Fibroblast of the aortic adventitia (primary cell): ENCODE measurements around the gene TULP1. TPM values are rescaled to one million over a fixed set of nuclear protein-coding genes. Genes with fewer than 3 reads are reported as not detected.
A peak's percentile ranks its signal among the peaks of the same experiment; 100 is the strongest.

Experiments used
- DNase-seq: peaks from one replicate; pipeline ENCODE4 v3.0.0-alpha.2; 2010; ENCODE audit warnings: low read depth
- H3K4me3 ChIP-seq: 2 replicates; pipeline ENCODE4 v1.5.1; 2011; ENCODE audit warnings: low read depth, mild to moderate bottlenecking, control low read depth, low read length, moderate library complexity
- total RNA-seq: library from RNA; depleted of rRNA; stranded (reverse); fragments of >200 nt; gene quantifications from 2 replicates; pipeline ENCODE4 v1.2.3, GENCODE V29; 2012; ENCODE audit warnings: low replicate concordance
- TF ChIP-seq, protein P1 (sequence below): IDR thresholded peaks from 2 replicates; pipeline ENCODE4 v1.5.1; 2011; ENCODE audit warnings: mild to moderate bottlenecking, low read length, control low read depth, inconsistent platforms; ENCODE audit not compliant: insufficient read depth

The TULP1 gene
- total RNA-seq, 1 donor = not detected

DNA sequence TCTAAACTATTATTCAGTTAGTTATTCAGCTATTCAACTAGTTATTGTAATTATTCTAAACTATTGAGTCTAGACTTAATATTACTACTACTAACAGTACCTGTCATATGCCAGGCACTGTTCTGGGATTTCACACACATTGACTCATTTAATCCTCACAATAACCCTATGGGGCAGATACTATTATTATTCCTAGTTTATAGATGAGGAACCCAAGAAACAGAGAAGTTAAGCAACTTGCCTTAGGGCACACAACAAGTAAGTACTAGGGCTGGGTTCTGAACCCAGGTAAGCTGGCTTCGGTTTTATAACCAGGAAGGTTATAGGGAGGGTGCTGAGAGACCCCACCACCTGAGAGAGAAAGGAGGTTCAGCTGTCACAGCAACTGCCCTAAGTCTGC lies 23.6 kb downstream of the TULP1 start:
- no peak for DNase-seq
- no peak overlapping the region for H3K4me3 ChIP-seq
- TF ChIP-seq, protein P1, sequence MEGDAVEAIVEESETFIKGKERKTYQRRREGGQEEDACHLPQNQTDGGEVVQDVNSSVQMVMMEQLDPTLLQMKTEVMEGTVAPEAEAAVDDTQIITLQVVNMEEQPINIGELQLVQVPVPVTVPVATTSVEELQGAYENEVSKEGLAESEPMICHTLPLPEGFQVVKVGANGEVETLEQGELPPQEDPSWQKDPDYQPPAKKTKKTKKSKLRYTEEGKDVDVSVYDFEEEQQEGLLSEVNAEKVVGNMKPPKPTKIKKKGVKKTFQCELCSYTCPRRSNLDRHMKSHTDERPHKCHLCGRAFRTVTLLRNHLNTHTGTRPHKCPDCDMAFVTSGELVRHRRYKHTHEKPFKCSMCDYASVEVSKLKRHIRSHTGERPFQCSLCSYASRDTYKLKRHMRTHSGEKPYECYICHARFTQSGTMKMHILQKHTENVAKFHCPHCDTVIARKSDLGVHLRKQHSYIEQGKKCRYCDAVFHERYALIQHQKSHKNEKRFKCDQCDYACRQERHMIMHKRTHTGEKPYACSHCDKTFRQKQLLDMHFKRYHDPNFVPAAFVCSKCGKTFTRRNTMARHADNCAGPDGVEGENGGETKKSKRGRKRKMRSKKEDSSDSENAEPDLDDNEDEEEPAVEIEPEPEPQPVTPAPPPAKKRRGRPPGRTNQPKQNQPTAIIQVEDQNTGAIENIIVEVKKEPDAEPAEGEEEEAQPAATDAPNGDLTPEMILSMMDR = no peak

DNA sequence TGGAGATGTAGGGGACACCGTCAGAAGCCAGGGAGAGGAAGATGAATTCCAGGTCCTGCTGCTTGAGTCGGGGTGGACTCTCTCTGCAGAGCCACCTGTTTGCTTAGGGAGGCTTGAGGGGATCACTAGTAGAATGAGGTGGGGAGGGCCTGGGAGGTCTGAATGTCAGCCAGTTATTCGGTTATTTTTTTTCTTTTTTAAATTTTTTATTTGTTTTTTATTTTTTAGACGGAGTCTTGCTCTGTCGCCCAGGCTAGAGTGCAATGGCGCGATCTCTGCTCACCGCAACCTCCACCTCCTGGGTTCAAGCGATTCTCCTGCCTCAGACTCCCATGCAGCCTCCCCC lies 24.2 kb downstream of the TULP1 start:
- TF ChIP-seq, protein P1 = no peak
- DNase-seq = no peak
- H3K4me3 ChIP-seq = no peak overlapping the region

DNA sequence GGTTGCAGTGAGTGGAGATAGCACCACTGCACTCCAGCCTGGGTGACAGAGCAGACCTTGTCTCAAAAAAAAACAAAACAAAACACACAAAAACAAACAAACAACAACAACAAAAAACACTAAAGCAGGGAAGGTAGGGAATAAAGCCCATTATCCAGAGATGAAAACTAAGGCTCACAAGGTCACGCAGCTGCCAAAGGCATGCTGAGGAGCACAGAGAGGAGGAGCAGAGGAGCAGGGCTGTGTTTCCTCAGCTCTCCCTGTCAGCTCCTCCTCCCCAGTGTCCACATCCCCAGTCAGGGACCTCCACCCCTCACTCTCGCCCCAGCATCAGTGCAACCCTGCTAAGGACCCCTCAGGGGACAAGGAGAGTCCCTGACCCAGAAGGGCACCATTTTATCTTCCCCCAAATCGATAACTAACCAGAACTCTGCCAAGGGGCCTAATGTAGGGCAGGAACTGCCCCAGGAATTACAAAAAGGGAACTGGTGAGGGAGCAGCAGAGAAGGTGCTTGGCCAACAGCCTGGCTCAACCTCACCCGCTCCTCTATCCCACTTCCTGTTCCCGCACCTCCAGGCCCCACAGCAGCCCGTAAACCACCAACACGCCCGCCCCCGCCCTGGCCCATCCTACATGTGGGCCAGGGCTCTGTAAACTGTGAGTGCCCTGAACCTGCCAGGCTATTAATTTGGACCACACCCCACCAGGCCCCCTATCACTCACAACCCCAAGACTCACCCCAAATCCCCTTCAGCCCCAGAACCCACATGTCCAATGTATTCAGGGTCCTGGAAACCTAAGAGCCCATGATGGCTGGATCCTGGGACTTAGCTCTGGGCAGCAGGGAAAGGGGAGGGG lies 24.8 kb downstream of the TULP1 start:
- peak; percentile 21 for DNase-seq
- TF ChIP-seq, protein P1 = no peak

DNA sequence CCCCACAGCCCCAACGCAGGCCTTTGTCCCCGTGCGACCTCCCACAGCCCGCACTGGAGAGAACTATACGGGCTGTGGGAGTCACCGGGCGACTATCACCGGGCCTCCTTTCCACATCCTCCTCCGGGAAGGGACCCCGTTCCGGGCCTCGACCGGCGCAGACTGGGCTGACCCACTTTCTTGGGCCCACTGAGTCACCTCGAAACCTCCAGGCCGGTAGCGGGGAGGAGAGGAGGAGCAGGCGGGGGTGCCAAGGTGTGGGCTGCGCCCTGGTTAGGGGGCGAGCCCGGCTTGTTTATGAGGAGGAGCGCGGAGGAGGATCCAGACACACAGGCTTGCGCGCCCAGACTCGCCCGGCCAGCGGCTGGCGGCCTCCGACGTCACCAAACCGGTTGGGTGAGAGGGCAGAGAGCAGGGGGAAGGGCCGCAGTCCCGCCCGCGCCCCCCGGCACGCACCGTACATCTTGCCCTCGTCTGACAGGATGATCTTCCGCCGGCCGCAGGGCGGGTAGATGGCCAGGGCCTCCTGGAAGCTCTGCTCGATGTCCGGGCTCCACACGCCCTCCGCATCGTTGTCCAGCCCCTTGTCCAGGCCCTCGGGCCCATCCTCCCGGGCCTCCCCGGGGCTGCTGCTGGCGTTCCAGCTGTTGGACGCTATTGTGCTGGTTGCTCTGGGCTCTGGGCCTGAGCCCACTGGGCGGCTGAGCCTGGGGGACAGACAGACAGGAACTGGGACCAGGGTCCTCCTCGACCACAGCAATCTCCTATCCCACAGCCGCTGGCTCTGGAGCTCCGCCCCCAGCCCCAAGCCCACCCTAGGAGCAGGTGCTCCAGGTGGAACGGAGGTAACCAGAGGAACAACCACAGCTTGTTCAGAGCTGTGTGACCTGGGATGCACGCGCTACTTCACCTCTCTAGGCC lies 26.4 kb downstream of the TULP1 start:
- TF ChIP-seq, protein P1 = no peak
- peak; percentile 29 for DNase-seq
- peak overlapping the region; percentile 13 for H3K4me3 ChIP-seq

More for the DNA sequence above, 24.8 kb downstream of the TULP1 start:
- H3K4me3 ChIP-seq = no peak overlapping the region

DNA sequence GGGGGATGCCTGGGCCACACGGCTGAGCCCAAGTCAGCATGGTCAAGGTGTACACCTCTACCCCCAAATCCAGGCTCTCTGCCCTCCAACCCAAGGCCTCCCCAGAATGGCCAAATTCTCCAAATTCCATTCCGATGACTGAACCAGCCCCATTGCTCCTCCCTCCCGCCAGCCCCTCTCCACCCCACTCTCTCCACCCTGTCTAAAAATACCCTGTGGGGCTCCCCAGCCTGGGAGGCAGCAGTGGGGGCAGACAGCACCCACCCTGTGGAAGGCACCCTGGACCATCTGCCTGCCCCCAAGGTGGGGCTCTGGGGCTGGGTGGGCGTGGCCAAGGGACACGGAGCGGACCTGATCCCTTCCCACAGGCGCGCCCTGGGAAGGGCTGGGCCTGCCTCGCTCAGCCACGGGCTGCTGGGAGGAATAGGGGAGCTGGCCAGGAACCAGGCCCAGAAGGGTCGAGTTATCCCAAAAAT lies 27.3 kb downstream of the TULP1 start:
- TF ChIP-seq, protein P1 = no peak
- no peak overlapping the region for H3K4me3 ChIP-seq
- peak; percentile 72 for DNase-seq

DNA sequence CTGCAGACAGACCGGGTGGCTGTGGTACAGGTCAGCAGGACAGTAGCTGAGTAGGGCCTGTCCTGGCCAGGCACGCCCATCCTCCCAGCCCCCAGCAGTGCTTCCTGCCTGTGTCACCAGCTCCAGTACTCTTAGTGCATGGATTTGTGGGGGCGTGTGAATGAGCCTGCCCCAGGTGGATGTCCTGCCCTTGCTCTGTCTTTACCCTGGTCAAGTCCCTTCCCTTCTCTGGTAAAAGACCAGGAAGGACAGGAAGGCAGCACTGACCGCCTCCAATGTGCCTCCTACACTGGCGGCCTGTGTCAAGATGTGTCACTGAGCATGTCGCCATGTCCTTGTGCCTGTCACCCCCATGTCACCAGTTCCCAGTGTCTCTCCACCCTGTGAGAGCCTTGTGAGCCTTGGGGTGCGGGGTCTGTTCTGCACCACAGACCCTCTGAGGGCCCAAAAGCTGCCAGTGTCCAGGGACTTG lies 27.7 kb downstream of the TULP1 start:
- no peak for DNase-seq

More for the DNA sequence above, 27.7 kb downstream of the TULP1 start:
- no peak overlapping the region for H3K4me3 ChIP-seq
- TF ChIP-seq, protein P1 = no peak
